WTC11 (cell line): ENCODE data around the gene MACROD2.

Experiments
- ETV6 ChIP-seq: sonication (generic); formaldehyde crosslinking; IDR thresholded peaks from 2 replicates; pipeline ENCODE4 v1.8.1; 2022; ENCODE audit warnings: mild to moderate bottlenecking, missing genetic modification reagents
- KAT7 ChIP-seq: sonication (generic); formaldehyde crosslinking; IDR thresholded peaks from 2 replicates; pipeline ENCODE4 v1.8.1; 2023; ENCODE audit warnings: missing genetic modification reagents, mild to moderate bottlenecking, borderline replicate concordance
- RELA ChIP-seq: sonication (generic); formaldehyde crosslinking; IDR thresholded peaks from 2 replicates; pipeline ENCODE4 v1.8.1; 2022; ENCODE audit warnings: missing genetic modification reagents, mild to moderate bottlenecking, borderline replicate concordance
- SP1 ChIP-seq: sonication (generic); formaldehyde crosslinking; conservative IDR thresholded peaks from 2 replicates; pipeline ENCODE4 v1.8.1; 2022; ENCODE audit warnings: missing genetic modification reagents
- TP53 ChIP-seq: sonication (generic); formaldehyde crosslinking; IDR thresholded peaks from 2 replicates; pipeline ENCODE4 v1.8.1; 2023; ENCODE audit warnings: mild to moderate bottlenecking, missing genetic modification reagents
- TF ChIP-seq, protein P1 (sequence below): sonication (generic); formaldehyde crosslinking; IDR thresholded peaks from 2 replicates; pipeline ENCODE4 v1.8.1; 2022; ENCODE audit warnings: mild to moderate bottlenecking, missing genetic modification reagents, moderate library complexity, borderline replicate concordance
- TF ChIP-seq, protein P2 (sequence below): fragments of 200-600 bp; IDR thresholded peaks from 2 replicates; pipeline ENCODE4 v1.8.0; 2022; ENCODE audit warnings: antibody characterized with exemption
- TF ChIP-seq, protein P3 (sequence below): sonication (generic); formaldehyde crosslinking; IDR thresholded peaks from 2 replicates; pipeline ENCODE4 v1.8.0; 2022; ENCODE audit warnings: mild to moderate bottlenecking, missing genetic modification reagents
- TF ChIP-seq, protein P4 (sequence below): fragments of 250-450 bp; sonication (Bioruptor Pico); IDR thresholded peaks from 2 replicates; pipeline ENCODE4 v2.1.2; 2022; ENCODE audit warnings: mild to moderate bottlenecking, moderate library complexity
- TF ChIP-seq, protein P5 (sequence below): sonication (generic); formaldehyde crosslinking; conservative IDR thresholded peaks from 2 replicates; pipeline ENCODE4 v1.8.1; 2023; ENCODE audit warnings: mild to moderate bottlenecking, low read depth, missing genetic modification reagents, moderate library complexity

DNA sequence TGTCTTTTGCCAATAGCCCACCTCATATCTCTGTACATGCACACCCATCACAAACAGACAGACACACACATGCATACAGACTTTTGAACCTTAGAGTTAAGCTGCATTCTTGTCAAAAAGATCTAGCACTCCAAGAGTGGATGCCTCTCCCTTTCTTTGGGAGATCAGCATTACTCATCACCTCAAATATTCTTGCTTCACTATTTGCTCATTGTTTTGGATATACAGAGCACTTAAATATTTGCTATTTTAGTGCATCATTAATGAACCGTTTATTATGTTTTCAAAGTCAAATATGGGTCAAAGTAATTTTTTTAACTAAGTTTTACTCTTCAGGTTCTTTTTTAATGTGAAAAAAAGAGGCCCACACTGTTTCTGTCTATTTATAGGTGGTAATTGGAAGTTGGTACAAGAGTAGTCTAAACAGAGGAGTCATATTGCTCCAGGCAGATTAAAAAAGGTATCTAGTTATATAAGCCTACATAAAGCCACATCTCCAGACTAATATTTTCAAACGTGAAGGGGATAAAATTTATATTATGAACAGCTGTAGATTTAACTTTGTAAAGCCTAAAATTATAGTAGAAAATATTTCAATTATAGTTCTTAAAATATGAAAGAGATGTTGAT is 239.5 kb downstream of the MACROD2 start:
- TF ChIP-seq, protein P1, sequence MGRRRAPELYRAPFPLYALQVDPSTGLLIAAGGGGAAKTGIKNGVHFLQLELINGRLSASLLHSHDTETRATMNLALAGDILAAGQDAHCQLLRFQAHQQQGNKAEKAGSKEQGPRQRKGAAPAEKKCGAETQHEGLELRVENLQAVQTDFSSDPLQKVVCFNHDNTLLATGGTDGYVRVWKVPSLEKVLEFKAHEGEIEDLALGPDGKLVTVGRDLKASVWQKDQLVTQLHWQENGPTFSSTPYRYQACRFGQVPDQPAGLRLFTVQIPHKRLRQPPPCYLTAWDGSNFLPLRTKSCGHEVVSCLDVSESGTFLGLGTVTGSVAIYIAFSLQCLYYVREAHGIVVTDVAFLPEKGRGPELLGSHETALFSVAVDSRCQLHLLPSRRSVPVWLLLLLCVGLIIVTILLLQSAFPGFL (CRISPR knock-in tag), result no peak
- TF ChIP-seq, protein P2, sequence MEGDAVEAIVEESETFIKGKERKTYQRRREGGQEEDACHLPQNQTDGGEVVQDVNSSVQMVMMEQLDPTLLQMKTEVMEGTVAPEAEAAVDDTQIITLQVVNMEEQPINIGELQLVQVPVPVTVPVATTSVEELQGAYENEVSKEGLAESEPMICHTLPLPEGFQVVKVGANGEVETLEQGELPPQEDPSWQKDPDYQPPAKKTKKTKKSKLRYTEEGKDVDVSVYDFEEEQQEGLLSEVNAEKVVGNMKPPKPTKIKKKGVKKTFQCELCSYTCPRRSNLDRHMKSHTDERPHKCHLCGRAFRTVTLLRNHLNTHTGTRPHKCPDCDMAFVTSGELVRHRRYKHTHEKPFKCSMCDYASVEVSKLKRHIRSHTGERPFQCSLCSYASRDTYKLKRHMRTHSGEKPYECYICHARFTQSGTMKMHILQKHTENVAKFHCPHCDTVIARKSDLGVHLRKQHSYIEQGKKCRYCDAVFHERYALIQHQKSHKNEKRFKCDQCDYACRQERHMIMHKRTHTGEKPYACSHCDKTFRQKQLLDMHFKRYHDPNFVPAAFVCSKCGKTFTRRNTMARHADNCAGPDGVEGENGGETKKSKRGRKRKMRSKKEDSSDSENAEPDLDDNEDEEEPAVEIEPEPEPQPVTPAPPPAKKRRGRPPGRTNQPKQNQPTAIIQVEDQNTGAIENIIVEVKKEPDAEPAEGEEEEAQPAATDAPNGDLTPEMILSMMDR, result no peak
- TF ChIP-seq, protein P3, sequence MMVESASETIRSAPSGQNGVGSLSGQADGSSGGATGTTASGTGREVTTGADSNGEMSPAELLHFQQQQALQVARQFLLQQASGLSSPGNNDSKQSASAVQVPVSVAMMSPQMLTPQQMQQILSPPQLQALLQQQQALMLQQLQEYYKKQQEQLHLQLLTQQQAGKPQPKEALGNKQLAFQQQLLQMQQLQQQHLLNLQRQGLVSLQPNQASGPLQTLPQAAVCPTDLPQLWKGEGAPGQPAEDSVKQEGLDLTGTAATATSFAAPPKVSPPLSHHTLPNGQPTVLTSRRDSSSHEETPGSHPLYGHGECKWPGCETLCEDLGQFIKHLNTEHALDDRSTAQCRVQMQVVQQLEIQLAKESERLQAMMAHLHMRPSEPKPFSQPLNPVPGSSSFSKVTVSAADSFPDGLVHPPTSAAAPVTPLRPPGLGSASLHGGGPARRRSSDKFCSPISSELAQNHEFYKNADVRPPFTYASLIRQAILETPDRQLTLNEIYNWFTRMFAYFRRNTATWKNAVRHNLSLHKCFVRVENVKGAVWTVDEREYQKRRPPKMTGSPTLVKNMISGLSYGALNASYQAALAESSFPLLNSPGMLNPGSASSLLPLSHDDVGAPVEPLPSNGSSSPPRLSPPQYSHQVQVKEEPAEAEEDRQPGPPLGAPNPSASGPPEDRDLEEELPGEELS (CRISPR knock-in tag), result no peak
- TF ChIP-seq, protein P4, sequence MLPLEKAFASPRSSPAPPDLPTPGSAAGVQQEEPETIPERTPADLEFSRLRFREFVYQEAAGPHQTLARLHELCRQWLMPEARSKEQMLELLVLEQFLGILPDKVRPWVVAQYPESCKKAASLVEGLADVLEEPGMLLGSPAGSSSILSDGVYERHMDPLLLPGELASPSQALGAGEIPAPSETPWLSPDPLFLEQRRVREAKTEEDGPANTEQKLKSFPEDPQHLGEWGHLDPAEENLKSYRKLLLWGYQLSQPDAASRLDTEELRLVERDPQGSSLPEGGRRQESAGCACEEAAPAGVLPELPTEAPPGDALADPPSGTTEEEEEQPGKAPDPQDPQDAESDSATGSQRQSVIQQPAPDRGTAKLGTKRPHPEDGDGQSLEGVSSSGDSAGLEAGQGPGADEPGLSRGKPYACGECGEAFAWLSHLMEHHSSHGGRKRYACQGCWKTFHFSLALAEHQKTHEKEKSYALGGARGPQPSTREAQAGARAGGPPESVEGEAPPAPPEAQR (CRISPR knock-in tag), result no peak
- TF ChIP-seq ETV6 (CRISPR knock-in tag) (no peak), KAT7 (CRISPR knock-in tag) (no peak), SP1 (CRISPR knock-in tag) (no peak), TP53 (CRISPR knock-in tag) (no peak), RELA (CRISPR knock-in tag) (no peak)
- TF ChIP-seq, protein P5, sequence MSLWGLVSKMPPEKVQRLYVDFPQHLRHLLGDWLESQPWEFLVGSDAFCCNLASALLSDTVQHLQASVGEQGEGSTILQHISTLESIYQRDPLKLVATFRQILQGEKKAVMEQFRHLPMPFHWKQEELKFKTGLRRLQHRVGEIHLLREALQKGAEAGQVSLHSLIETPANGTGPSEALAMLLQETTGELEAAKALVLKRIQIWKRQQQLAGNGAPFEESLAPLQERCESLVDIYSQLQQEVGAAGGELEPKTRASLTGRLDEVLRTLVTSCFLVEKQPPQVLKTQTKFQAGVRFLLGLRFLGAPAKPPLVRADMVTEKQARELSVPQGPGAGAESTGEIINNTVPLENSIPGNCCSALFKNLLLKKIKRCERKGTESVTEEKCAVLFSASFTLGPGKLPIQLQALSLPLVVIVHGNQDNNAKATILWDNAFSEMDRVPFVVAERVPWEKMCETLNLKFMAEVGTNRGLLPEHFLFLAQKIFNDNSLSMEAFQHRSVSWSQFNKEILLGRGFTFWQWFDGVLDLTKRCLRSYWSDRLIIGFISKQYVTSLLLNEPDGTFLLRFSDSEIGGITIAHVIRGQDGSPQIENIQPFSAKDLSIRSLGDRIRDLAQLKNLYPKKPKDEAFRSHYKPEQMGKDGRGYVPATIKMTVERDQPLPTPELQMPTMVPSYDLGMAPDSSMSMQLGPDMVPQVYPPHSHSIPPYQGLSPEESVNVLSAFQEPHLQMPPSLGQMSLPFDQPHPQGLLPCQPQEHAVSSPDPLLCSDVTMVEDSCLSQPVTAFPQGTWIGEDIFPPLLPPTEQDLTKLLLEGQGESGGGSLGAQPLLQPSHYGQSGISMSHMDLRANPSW, result no peak
